GM12891 (cell line): ENCODE data around the gene MYBPHL.

ENCODE experiments used
- POLR2A ChIP-seq: IDR thresholded peaks from 2 replicates; pipeline ENCODE4 v1.6.1; 2011; ENCODE audit warnings: low read depth, low read length, control low read depth
- POLR2AphosphoS5 ChIP-seq: IDR thresholded peaks from 2 replicates; pipeline ENCODE4 v1.6.1; 2011; ENCODE audit warnings: low read depth, low read length, control low read depth
- SPI1 ChIP-seq: IDR thresholded peaks from 2 replicates; pipeline ENCODE4 v1.6.1; 2011; ENCODE audit warnings: low read depth, low read length, control low read depth
- TAF1 ChIP-seq: IDR thresholded peaks from 2 replicates; pipeline ENCODE4 v1.6.1; 2011; ENCODE audit warnings: low read depth, low read length, control low read depth

DNA sequence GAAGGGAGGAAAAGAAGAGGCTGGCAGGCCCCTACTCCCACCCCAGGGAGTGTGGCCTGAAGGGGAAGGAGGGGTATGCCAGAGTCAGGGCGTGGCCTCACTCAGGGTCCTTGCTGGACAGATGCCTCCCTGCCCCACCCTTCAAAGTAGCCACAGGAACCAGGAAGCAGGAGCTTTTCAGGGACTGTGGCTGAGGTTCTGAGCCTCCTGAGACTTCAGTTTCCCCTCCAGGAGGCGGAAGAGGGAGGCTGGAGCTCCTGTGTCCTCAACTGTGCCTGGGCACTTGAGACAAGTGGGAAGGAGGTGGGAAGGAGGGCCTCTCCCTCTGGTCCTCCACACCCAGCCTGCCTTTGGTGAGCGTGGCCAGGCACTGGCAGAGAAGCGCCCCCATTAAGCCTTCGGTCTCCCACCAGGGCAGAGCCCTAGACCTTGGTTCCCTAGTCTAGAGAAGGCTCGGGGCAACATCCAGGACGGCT lies 52.2 kb downstream of the MYBPHL start:
- TF ChIP-seq POLR2A (no peak), TAF1 (no peak), POLR2AphosphoS5 (no peak), SPI1 (no peak)
